ENCODE measurements around the gene WWP2.

- TF ChIP-seq REST (IDR thresholded peaks at IDR 0.05; ENCODE audit: insufficient read depth in 1 of 2, low read depth in 2 of 2, low read length in 2 of 2) (no peak), POLR2AphosphoS5 (IDR thresholded peaks at IDR 0.05; ENCODE audit: low read depth, low read length) (no peak), SIN3A (IDR thresholded peaks at IDR 0.05; ENCODE audit: borderline replicate concordance, insufficient read depth, low read length) (no peak)
These were observed 146.9 kb downstream of the WWP2 start for GRCh38 chr16:69909043-69909442.

Data from PFSK-1 (cell line).